Spleen (tissue), 11 donors: ENCODE data around the gene LDHAL6A. TPM values are rescaled to one million over a fixed set of nuclear protein-coding genes. Genes with fewer than 3 reads are reported as not detected.

ENCODE experiments used
- DNase-seq: peaks from one replicate; pipeline ENCODE4 v3.0.0-alpha.2; 2020
- H3K27ac ChIP-seq, 8 donors: fragments of 200-600 bp; sonication (generic) in 7 of 8; 1 replicate in 4 of 8; 2 replicates in 4 of 8; pipeline versions ENCODE4 v1.5.0 to v1.8.0; 2016 to 2021; ENCODE audit warnings: inconsistent platforms in 4 of 8, mild to moderate bottlenecking in 4 of 8, moderate library complexity in 1 of 8
- H3K27me3 ChIP-seq, 7 donors: fragments of 200-600 bp; sonication (generic) in 6 of 7; replicated peaks in 1 of 7; 1 replicate in 4 of 7; 2 replicates in 3 of 7; pipeline versions ENCODE4 v1.5.0 to v1.8.0; 2016 to 2021; ENCODE audit warnings: inconsistent platforms in 3 of 7, mild to moderate bottlenecking in 1 of 7
- H3K36me3 ChIP-seq, 6 donors: fragments of 200-600 bp; sonication (generic) in 5 of 6; 1 replicate in 4 of 6; 2 replicates in 2 of 6; pipeline versions ENCODE4 v1.5.0 to v1.8.0; 2016 to 2021; ENCODE audit warnings: inconsistent platforms in 2 of 6
- H3K4me1 ChIP-seq, 6 donors: fragments of 200-600 bp; sonication (generic) in 5 of 6; 1 replicate in 3 of 6; 2 replicates in 3 of 6; pipeline versions ENCODE4 v1.5.0 to v1.8.0; 2016 to 2021; ENCODE audit warnings: inconsistent platforms in 3 of 6
- H3K4me3 ChIP-seq, 8 donors: fragments of 200-600 bp; sonication (generic) in 7 of 8; 1 replicate in 4 of 8; 2 replicates in 4 of 8; pipeline versions ENCODE4 v1.5.0 to v1.8.0; 2016 to 2021; ENCODE audit warnings: inconsistent platforms in 4 of 8, mild to moderate bottlenecking in 4 of 8, moderate library complexity in 2 of 8
- H3K9me3 ChIP-seq, 8 donors: fragments of 200-600 bp; sonication (generic) in 7 of 8; 1 replicate in 4 of 8; 2 replicates in 4 of 8; pipeline versions ENCODE4 v1.5.0 to v1.8.0; 2016 to 2021; ENCODE audit warnings: inconsistent platforms in 4 of 8
- CTCF ChIP-seq, 11 experiments: fragments of 200-600 bp in 7 of 11; fragments of 450-650 bp in 4 of 11; sonication (generic) in 4 of 11; IDR thresholded peaks in 8 of 11; conservative IDR thresholded peaks in 3 of 11; 1 replicate in 7 of 11; 2 replicates in 4 of 11; pipeline versions ENCODE4 v1.4.0 to v1.8.0; 2016 to 2021; ENCODE audit warnings: antibody characterized with exemption in 11 of 11, inconsistent platforms in 4 of 11, mild to moderate bottlenecking in 1 of 11
- POLR2A ChIP-seq, 3 donors: fragments of 450-650 bp; IDR thresholded peaks; one replicate each; pipeline ENCODE4 v1.5.1; 2017; ENCODE audit warnings: antibody characterized with exemption in 3 of 3, mild to moderate bottlenecking in 1 of 3
- POLR2AphosphoS5 ChIP-seq, 3 donors: sonication (generic); formaldehyde crosslinking; IDR thresholded peaks; one replicate each; pipeline ENCODE4 v1.5.1; 2017; ENCODE audit warnings: antibody characterized with exemption in 3 of 3
- WGBS, 5 donors: extraction: QIAGEN DNeasy Blood & Tissue Kit in 3 of 5; methylation state at CpG; one replicate each; pipeline versions ENCODE4 v1.1.5 to v1.1.7; 2013 to 2018; 5-methylcytosine and 5-hydroxymethylcytosine counted together
- intact Hi-C: fragments of 100-400 bp; cut with DNase I; formaldehyde crosslinking; loops from one replicate; pipeline ENCODE4 v1.15.0; 2023; ENCODE audit warnings: low total_unique reads
- polyA plus RNA-seq, 3 donors: library from polyadenylated mRNA; stranded (reverse); fragments of 200-250 nt; gene quantifications; one replicate each; pipeline ENCODE4 v1.2.1, GENCODE V29; 2013
- total RNA-seq, 7 donors: library from RNA; depleted of rRNA in 3 of 7; stranded (reverse); fragments of >200 nt in 3 of 7; fragmentation: NEBNext Ultra II Directional in 4 of 7; extraction: Animal tissue kit (Norgen Biotek cat#: 25700) in 4 of 7; gene quantifications; one replicate each; pipeline versions ENCODE4 v1.1.0 to v1.2.1, GENCODE V29; 2016 to 2021
- donor health status: healthy with polysubstance abuse.
- donor health status: DM: no; HTN: no; CAD: no; lungs with moderate emphysema.
- donor health status: DM: no; HTN: no; CAD: no.
- donor health status: Bipolar disorder and iron deficiency.
- donor health status: healthy.
- donor health status: DM: no; HTN: no; CAD: no.
- donor health status: DM: yes; HTN: yes; CAD: no.

The LDHAL6A gene
- total and polyA plus RNA-seq, 10 donors: 0.02 TPM; not detected in 9

- DNase-seq: no peak
- Histone ChIP-seq H3K4me1 (no peaks in the 10 kb centered on the region), H3K4me3 (no peak overlapping the region), H3K27me3 (no peaks in the 10 kb centered on the region), H3K27ac (no peak overlapping the region), H3K36me3 (peaks cover 6 to 95% (median 69%) of the 10 kb centered on the region in 6 donors), H3K9me3 (peaks cover 0 to 3% (median 0%) of the 10 kb centered on the region in 8 donors)
- intact Hi-C loops: no loop called here
- TF ChIP-seq POLR2AphosphoS5 (IDR thresholded peaks at IDR 0.05) (no peak), CTCF (IDR thresholded peaks at IDR 0.05 in 8 of 11, conservative IDR thresholded peaks at IDR 0.05 in 3 of 11) (no peak), POLR2A (IDR thresholded peaks at IDR 0.05) (no peak)
- WGBS, 5 donors: 88 to 94% (median 90%) methylated on average over 8 of the region's 8 CpGs
Measured at GRCh38 chr11:18485913-18486528, 30.4 kb downstream of the LDHAL6A start.

DNA sequence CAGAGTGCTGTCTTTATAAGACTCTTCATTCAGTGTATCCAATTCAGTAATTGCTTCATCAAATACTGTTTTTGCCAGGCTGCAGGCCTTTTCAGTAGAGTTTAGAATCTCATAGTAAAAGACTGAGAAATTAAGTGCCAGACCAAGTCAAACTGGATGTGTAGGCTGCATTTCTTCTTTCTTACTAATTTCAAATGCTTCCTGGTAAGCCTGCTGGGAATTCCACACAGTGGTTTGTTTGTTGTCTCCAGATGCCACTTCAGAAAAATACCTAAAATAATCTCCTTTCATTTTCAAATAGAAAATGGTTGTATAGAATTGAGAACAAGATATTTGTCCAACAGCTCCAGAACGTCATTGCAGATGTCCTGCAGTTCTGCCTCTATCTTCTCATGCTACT lies 34.7 kb downstream of the LDHAL6A start:
- Histone ChIP-seq H3K4me1 (no peaks in the 10 kb centered on the region), H3K9me3 (peaks cover 0 to 3% (median 0%) of the 10 kb centered on the region in 8 donors), H3K36me3 (peaks cover 3 to 95% (median 48%) of the 10 kb centered on the region in 6 donors), H3K27me3 (no peaks in the 10 kb centered on the region), H3K4me3 (no peak overlapping the region), H3K27ac (no peak overlapping the region)
- TF ChIP-seq CTCF (IDR thresholded peaks at IDR 0.05 in 8 of 11, conservative IDR thresholded peaks at IDR 0.05 in 3 of 11) (no peak), POLR2A (IDR thresholded peaks at IDR 0.05) (no peak), POLR2AphosphoS5 (IDR thresholded peaks at IDR 0.05) (no peak)
- DNase-seq: no peak
- WGBS, 5 donors: 67 to 92% (median 88%) methylated on average over 1 of the region's 1 CpG
- intact Hi-C loops: no loop called here

- WGBS, 5 donors: 92 to 97% (median 95%) methylated on average over 15 of the region's 15 CpGs
- no peak for DNase-seq
- H3K27me3 ChIP-seq: no peaks in the 10 kb centered on the region
- H3K27ac ChIP-seq: no peak overlapping the region
- H3K9me3 ChIP-seq: peaks cover 0 to 3% (median 0%) of the 10 kb centered on the region in 8 donors
- H3K4me3 ChIP-seq: no peak overlapping the region
- intact Hi-C loops: no loop called here
- no peak for TF ChIP-seq POLR2A (IDR thresholded peaks at IDR 0.05)
- no peak for TF ChIP-seq CTCF (IDR thresholded peaks at IDR 0.05 in 8 of 11, conservative IDR thresholded peaks at IDR 0.05 in 3 of 11)
- H3K4me1 ChIP-seq: no peaks in the 10 kb centered on the region
- H3K36me3 ChIP-seq: peaks cover 3 to 95% (median 44%) of the 10 kb centered on the region in 6 donors
Measured at GRCh38 chr11:18490736-18491485, 35.3 kb downstream of the LDHAL6A start.

DNA sequence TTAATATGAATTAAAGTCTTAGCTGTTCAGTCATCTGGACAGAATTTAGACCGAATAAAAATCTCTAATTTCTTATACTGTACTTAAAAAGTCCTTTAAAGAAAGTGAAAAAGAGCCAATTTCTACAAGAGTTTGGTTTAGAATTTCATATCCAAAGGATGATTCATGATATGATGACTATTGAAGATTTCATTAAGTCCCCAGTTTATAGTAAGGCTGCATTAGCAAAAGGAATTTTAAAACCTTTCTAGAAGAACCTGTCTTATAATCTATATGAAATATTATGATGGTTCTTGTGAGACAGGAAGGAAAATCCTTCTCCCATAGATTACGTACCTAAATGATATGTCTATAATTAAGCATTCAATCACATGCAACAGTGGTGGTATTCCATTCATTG lies 36.3 kb downstream of the LDHAL6A start:
- Histone ChIP-seq H3K27ac (no peak overlapping the region), H3K36me3 (peaks cover 3 to 100% (median 46%) of the 10 kb centered on the region in 6 donors), H3K9me3 (peaks cover 0 to 3% (median 0%) of the 10 kb centered on the region in 8 donors), H3K27me3 (no peaks in the 10 kb centered on the region), H3K4me3 (no peak overlapping the region), H3K4me1 (no peaks in the 10 kb centered on the region)
- no peak for DNase-seq
- TF ChIP-seq POLR2A (IDR thresholded peaks at IDR 0.05) (no peak), CTCF (IDR thresholded peaks at IDR 0.05 in 8 of 11, conservative IDR thresholded peaks at IDR 0.05 in 3 of 11) (no peak), POLR2AphosphoS5 (IDR thresholded peaks at IDR 0.05) (no peak)
- intact Hi-C loops: no loop called here
- WGBS, 5 donors: 95 to 99% (median 97%) methylated on average over 2 of the region's 2 CpGs
